Panc1 (cell line): ENCODE data around the gene SLC22A25. TPM values are rescaled to one million over a fixed set of nuclear protein-coding genes. Genes with fewer than 3 reads are reported as not detected.

Source experiments
- ATAC-seq: fragments of 200-7000 bp; cut with Tn5 transposase; 2 replicates; pipeline ENCODE4 v1.9.1; 2020; ENCODE audit warnings: mild to moderate bottlenecking, moderate library complexity
- BruUV-seq: library from RNA; stranded (reverse); fragments of 400-500 nt; replicated peaks from 2 replicates; lab custom pipeline; 2021; lab: Mats Ljungman, UMichigan
- CTCF ChIA-PET: fragments of 300-600 bp; sonication (Branson Sonifier 250); formaldehyde crosslinking; loops from one replicate; lab custom pipeline; 2022; ENCODE audit warnings: antibody characterized with exemption; lab: Charles Lee
- POLR2A ChIA-PET: fragments of 300-600 bp; sonication (Branson Sonifier 250); formaldehyde crosslinking; loops from one replicate; lab custom pipeline; 2022; ENCODE audit warnings: antibody characterized with exemption; lab: Charles Lee
- DNase-seq: peaks from one replicate; pipeline ENCODE4 v3.0.0-alpha.2; 2010; ENCODE audit warnings: low read depth, low spot score
- H3K27ac ChIP-seq: 2 replicates; pipeline ENCODE4 v1.5.1; 2011; ENCODE audit warnings: mild to moderate bottlenecking, low read length, inconsistent platforms
- H3K27me3 ChIP-seq: fragments of 200-500 bp; sonication (Bioruptor generic); 2 replicates; pipeline ENCODE4 v1.6.0; 2014; ENCODE audit warnings: low read length, inconsistent platforms; ENCODE audit not compliant: control insufficient read depth, insufficient read depth
- H3K36me3 ChIP-seq: fragments of 200-500 bp; sonication (Bioruptor generic); 2 replicates; pipeline ENCODE4 v1.5.1; 2014; ENCODE audit warnings: inconsistent platforms, mild to moderate bottlenecking, low read length, moderate library complexity; ENCODE audit not compliant: control insufficient read depth, insufficient read depth
- H3K4me1 ChIP-seq: 2 replicates; pipeline ENCODE4 v1.5.1; 2011; ENCODE audit warnings: inconsistent platforms, mild to moderate bottlenecking, low read length, moderate library complexity; ENCODE audit not compliant: control insufficient read depth, insufficient read depth
- H3K4me3 ChIP-seq, 2 experiments: 2 replicates each; pipeline ENCODE4 v1.5.1; 2011 to 2012; ENCODE audit warnings: low read depth in 2 of 2, low read length in 2 of 2, mild to moderate bottlenecking in 2 of 2, inconsistent platforms in 1 of 2, moderate library complexity in 1 of 2
- H3K9me3 ChIP-seq: fragments of 200-500 bp; sonication (Bioruptor generic); 2 replicates; pipeline ENCODE4 v1.5.1; 2014; ENCODE audit warnings: low read depth, mild to moderate bottlenecking, inconsistent platforms, low read length, moderate library complexity; ENCODE audit not compliant: control insufficient read depth, insufficient read depth
- CTCF ChIP-seq: fragments of 450-650 bp; IDR thresholded peaks from 2 replicates; pipeline ENCODE4 v1.5.1; 2017; ENCODE audit warnings: mild to moderate bottlenecking
- POLR2AphosphoS5 ChIP-seq: IDR thresholded peaks from 2 replicates; pipeline ENCODE4 v1.6.1; 2012; ENCODE audit warnings: mild to moderate bottlenecking, low read depth, low read length, moderate library complexity
- REST ChIP-seq, 2 experiments: IDR thresholded peaks; 2 replicates each; pipeline ENCODE4 v1.6.1; 2011 to 2012; ENCODE audit warnings: low read depth in 2 of 2, control low read depth in 1 of 2, low read length in 1 of 2, mild to moderate bottlenecking in 1 of 2, moderate library complexity in 1 of 2; ENCODE audit not compliant: insufficient read depth in 1 of 2
- SIN3A ChIP-seq: IDR thresholded peaks from 2 replicates; pipeline ENCODE4 v1.6.1; 2012; ENCODE audit warnings: low read depth, mild to moderate bottlenecking, low read length, moderate library complexity, borderline replicate concordance; ENCODE audit not compliant: insufficient read depth
- TCF7L2 ChIP-seq: IDR thresholded peaks from 2 replicates; pipeline ENCODE4 v1.6.1; 2011; ENCODE audit warnings: mild to moderate bottlenecking, low read depth, low read length, inconsistent platforms
- in situ Hi-C: cut with HindIII; loops from 2 replicates; pipeline ENCODE4 v1.10.0; 2016; ENCODE audit warnings: low sequenced_read_pairs, low pct_unique_long_range_greater_than_20kb
- intact Hi-C: fragments of 100-400 bp; cut with micrococcal nuclease; formaldehyde crosslinking; loops from one replicate; pipeline ENCODE4 v1.10.0; 2022; ENCODE audit not compliant: unreplicated experiment
- total RNA-seq: library from RNA; stranded (reverse); gene quantifications from one replicate; pipeline ENCODE4 v1.2.1, GENCODE V29; 2021; ENCODE audit not compliant: unreplicated experiment

The SLC22A25 gene
- total RNA-seq, 1 experiment from 2014 or later: not detected

- Histone ChIP-seq H3K27me3 (no peaks in the 10 kb centered on the region; the same call in 1 of the 2 replicates), H3K4me3 (no peak overlapping the region), H3K36me3 (no peaks in the 10 kb centered on the region), H3K9me3 (no peaks in the 10 kb centered on the region), H3K4me1 (no peaks in the 10 kb centered on the region), H3K27ac (no peak overlapping the region)
- no TSS peak for BruUV-seq
- in situ Hi-C loops: no loop called here
- intact Hi-C loops: no loop called here
- TF ChIP-seq REST (IDR thresholded peaks at IDR 0.05; ENCODE audit: insufficient read depth in 1 of 2, low read depth in 2 of 2, low read length in 1 of 2) (no peak), POLR2AphosphoS5 (no peak), CTCF (no peak), TCF7L2 (no peak), SIN3A (no peak)
- CTCF ChIA-PET: no interaction called here
- POLR2A ChIA-PET: no interaction called here
- DNase-seq: no peak
- no peak for ATAC-seq
Measured at GRCh38 chr11:63240098-63240497, 3.3 kb downstream of the SLC22A25 start.

GRCh38 chr11:63239254-63239653 is 4.1 kb downstream of the SLC22A25 start:
- Histone ChIP-seq H3K4me1 (no peaks in the 10 kb centered on the region), H3K36me3 (no peaks in the 10 kb centered on the region), H3K27me3 (no peaks in the 10 kb centered on the region; the same call in 1 of the 2 replicates), H3K9me3 (no peaks in the 10 kb centered on the region), H3K4me3 (no peak overlapping the region), H3K27ac (no peak overlapping the region)
- ATAC-seq: no peak
- DNase-seq: no peak
- TF ChIP-seq TCF7L2 (no peak), SIN3A (no peak), POLR2AphosphoS5 (no peak), REST (IDR thresholded peaks at IDR 0.05; ENCODE audit: insufficient read depth in 1 of 2, low read depth in 2 of 2, low read length in 1 of 2) (no peak), CTCF (no peak)
- POLR2A ChIA-PET: no interaction called here
- intact Hi-C loops (no loop called here), in situ Hi-C loops (no loop called here)
- BruUV-seq: no TSS peak
- CTCF ChIA-PET: no interaction called here
